Measurements from ENCODE around the gene TMEM63C. TPM values are rescaled to one million over a fixed set of nuclear protein-coding genes. Genes with fewer than 3 reads are reported as not detected.
A peak's percentile ranks its signal among the peaks of the same experiment; 100 is the strongest.

TMEM63C gene
- total and polyA plus RNA-seq, 2 donors from 2014 or later = 0.84 to 1.9 TPM

DNA sequence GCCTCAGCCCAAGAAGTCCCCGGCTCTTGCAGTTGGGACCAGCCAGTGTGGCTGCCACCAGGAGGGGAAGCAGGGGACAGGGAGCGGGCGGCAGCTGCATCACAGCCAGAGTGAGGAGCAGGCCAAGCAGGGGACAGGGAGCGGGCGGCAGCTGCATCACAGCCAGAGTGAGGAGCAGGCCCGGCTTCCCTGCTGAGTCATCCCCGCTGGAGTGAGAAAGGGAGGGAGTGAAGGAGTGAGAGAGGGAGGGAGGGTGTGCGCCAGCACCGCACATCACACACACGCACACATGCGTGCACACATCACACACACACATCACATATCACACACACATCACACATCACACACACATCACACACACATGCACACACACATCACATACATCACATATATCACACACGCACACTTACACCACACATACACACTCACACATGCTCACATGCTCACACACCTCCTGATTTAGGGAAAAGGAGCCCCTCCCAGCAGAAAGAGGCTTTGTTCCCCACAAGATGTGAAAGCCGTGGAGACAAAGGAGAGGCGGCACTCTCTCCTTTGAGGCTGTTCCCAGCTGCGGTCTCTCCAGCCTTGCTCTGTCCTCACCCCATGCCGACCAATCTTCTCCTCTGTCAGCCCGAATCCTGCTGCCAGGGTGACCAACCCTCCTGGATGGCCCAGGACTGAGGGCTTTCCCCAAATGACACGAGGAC, 23.3 kb upstream of the TMEM63C start:
- TF ChIP-seq CTCF (IDR thresholded peaks at IDR 0.05; ENCODE audit: borderline replicate concordance, extremely low read depth, insufficient read depth) = no peak
- no peak for FAIRE-seq
- intact Hi-C loops (cut with DNase I) = no loop called here
- peak in 2 of 5 donors; percentile 24 to 62 for DNase-seq
- Histone ChIP-seq H3K9ac (ENCODE audit: low read length in 3 of 3) (no peak overlapping the region), H3K4me1 (ENCODE audit: control insufficient read depth in 2 of 3, insufficient read depth in 2 of 3, low read depth in 1 of 3, low read length in 3 of 3) (no peaks in the 10 kb centered on the region), H3K36me3 (ENCODE audit: control insufficient read depth in 2 of 3, insufficient read depth in 3 of 3, low read length in 3 of 3) (no peaks in the 10 kb centered on the region), H3K27ac (ENCODE audit: low read depth in 2 of 2, low read length in 2 of 2) (no peak overlapping the region), H3K27me3 (ENCODE audit: control insufficient read depth, insufficient read depth, low read length) (peaks cover 3% of the 10 kb centered on the region), H3K9me3 (ENCODE audit: control insufficient read depth in 2 of 3, insufficient read depth in 1 of 3, low read length in 3 of 3) (peaks cover 0 to 1% (median 0%) of the 10 kb centered on the region in 3 donors), H3K4me3 (ENCODE audit: low read length in 3 of 3) (peak overlapping the region in 1 of 3 donors; percentile 44)

DNA sequence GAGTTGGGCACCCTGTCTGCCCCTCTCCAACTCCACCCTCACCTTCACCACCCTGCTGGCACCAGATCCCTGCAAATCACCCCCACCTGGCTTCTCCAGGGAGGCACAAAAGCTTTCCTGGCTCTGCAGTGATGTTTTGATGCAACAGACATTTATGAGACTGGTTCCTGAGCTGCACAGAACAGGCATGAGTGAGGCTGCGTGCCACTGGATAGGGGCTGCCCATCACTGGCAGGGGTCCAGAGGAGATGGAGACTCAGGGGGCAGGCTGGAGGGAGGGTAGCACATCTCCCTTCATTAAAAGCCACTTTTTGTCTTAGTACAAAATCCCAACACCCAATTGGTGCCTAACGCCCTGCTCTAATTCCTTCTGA, 22.7 kb upstream of the TMEM63C start:
- intact Hi-C loops (cut with DNase I) = no loop called here

DNA sequence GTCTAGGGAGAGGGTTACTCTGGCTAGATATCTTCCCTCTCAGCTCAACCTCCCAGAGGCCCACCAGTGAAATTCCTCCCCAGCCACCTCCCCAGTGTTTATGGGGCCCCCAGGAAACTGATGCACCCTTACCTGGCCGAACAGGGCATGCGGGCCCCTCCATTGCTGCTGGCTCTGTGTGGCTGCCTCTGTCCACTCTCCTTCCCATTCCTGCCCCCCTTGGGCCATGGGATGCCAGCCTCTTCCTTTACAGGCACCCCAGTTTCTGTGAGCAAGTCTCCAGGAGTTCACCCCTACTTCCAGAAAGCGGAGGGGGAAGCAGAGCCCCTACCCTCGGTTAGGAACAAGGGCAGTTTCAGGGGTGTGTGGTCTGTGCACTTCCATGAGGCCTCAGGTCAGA, 20.6 kb upstream of the TMEM63C start:
- H3K9me3 ChIP-seq (ENCODE audit: control insufficient read depth in 2 of 3, insufficient read depth in 1 of 3, low read length in 3 of 3) = peaks cover 0 to 1% (median 0%) of the 10 kb centered on the region in 3 donors
- no peak for TF ChIP-seq CTCF (IDR thresholded peaks at IDR 0.05; ENCODE audit: borderline replicate concordance, extremely low read depth, insufficient read depth)
- no peak overlapping the region for H3K4me3 ChIP-seq (ENCODE audit: low read length in 3 of 3)
- DNase-seq (no peak), FAIRE-seq (no peak)
- H3K9ac ChIP-seq (ENCODE audit: low read length in 3 of 3) = no peak overlapping the region
- intact Hi-C loops (cut with DNase I) = no loop called here
- H3K4me1 ChIP-seq (ENCODE audit: control insufficient read depth in 2 of 3, insufficient read depth in 2 of 3, low read depth in 1 of 3, low read length in 3 of 3) = no peaks in the 10 kb centered on the region
- no peaks in the 10 kb centered on the region for H3K36me3 ChIP-seq (ENCODE audit: control insufficient read depth in 2 of 3, insufficient read depth in 3 of 3, low read length in 3 of 3)
- H3K27ac ChIP-seq (ENCODE audit: low read depth in 2 of 2, low read length in 2 of 2) = no peak overlapping the region
- peaks cover 3% of the 10 kb centered on the region for H3K27me3 ChIP-seq (ENCODE audit: control insufficient read depth, insufficient read depth, low read length)

More for the DNA sequence above, 22.7 kb upstream of the TMEM63C start:
- Histone ChIP-seq H3K27ac (ENCODE audit: low read depth in 2 of 2, low read length in 2 of 2) (no peak overlapping the region), H3K4me3 (ENCODE audit: low read length in 3 of 3) (no peak overlapping the region), H3K9me3 (ENCODE audit: control insufficient read depth in 2 of 3, insufficient read depth in 1 of 3, low read length in 3 of 3) (peaks cover 0 to 1% (median 0%) of the 10 kb centered on the region in 3 donors), H3K9ac (ENCODE audit: low read length in 3 of 3) (no peak overlapping the region), H3K27me3 (ENCODE audit: control insufficient read depth, insufficient read depth, low read length) (peaks cover 3% of the 10 kb centered on the region), H3K36me3 (ENCODE audit: control insufficient read depth in 2 of 3, insufficient read depth in 3 of 3, low read length in 3 of 3) (no peaks in the 10 kb centered on the region), H3K4me1 (ENCODE audit: control insufficient read depth in 2 of 3, insufficient read depth in 2 of 3, low read depth in 1 of 3, low read length in 3 of 3) (no peaks in the 10 kb centered on the region)
- FAIRE-seq = no peak
- TF ChIP-seq CTCF (IDR thresholded peaks at IDR 0.05; ENCODE audit: borderline replicate concordance, extremely low read depth, insufficient read depth) = no peak
- no peak for DNase-seq

Measured in kidney (tissue), 14 donors.